OCI-M2 (cell line): ENCODE results near the gene THSD4.
"Not testable (repeated sequence)": the region's sequence is repeated elsewhere in the genome, so short reads cannot be mapped to it uniquely, and the experiment has no call there.

Experiments
- DNase-seq: peaks from one replicate; lab custom pipeline; 2025; ENCODE audit not compliant: unreplicated experiment; lab: John Stamatoyannopoulos, UW

THSD4 gene

DNA sequence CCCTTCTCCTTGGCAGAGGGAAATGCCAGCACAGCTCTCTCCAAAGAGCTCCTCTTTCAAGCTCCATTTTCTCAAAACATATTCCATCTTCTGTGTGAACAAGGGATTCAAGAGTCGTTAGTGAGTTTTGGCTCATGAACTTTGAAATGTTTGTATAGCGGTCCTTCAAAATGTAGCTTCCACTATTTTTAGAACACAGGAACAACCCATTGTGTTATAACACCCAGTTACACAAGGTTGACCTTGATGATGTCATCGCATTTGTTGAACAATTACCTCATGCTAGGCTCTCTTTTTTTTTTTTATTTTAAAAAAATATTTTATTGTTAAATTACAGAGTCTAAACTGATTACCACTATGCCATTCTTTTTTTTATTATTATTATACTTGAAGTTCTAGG is 251.7 kb downstream of the THSD4 start:
- no peak for DNase-seq

DNA sequence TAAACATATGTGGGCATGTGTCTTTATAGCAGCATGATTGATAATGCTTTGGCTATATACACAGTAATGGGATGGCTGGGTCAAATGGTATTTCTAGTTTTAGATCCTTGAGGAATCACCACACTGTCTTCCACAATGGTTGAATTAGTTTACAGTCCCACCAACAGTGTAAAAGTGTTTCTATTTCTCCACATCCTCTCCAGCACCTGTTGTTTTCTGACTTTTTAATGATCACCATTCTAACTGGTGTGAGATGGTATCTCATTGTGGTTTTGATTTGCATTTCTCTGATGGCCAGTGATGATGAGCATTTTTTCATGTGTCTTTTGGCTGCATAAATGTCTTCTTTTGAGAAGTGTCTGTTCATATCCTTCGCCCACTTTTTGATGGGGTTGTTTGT is 252.5 kb downstream of the THSD4 start:
- DNase-seq, result not testable (repeated sequence)

DNA sequence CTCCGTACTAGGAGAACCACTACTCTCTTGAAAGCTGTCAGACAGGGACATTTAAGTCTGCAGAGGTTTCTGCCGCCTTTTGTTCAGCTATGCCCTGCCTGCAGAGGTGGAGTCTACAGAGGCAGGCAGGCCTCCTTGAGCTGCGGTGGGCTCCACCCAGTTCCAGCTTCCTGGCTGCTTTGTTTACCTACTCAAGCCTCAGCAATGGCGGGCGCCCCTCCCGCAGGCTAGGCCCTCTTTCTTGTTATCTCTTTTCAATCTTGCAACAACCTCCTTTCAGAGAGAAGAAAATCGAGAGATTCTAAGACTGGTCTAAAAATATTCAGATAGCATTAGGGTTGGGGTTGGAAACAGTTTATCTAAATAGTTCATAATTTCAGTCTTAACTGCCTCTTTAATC is 257.5 kb downstream of the THSD4 start:
- not testable (repeated sequence) for DNase-seq

DNA sequence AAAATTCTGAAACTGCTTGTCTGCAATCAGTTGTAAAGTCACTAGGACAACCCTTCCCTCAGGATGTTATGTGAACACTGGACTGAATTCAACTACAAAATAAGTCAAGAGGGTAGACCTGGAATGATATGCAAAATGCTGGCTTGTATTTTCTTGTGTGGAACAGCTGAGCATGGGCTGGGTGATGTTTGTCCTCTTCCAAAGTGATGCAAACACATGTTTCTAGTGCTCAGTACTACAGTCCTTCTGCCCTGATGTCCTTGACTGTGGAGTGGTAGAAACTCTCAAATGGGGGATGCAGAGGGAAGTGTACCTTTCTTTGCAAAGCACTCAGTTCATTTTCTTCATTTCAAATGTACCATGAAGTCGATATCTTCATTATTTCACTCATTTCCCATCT is 258.6 kb downstream of the THSD4 start:
- no peak for DNase-seq

DNA sequence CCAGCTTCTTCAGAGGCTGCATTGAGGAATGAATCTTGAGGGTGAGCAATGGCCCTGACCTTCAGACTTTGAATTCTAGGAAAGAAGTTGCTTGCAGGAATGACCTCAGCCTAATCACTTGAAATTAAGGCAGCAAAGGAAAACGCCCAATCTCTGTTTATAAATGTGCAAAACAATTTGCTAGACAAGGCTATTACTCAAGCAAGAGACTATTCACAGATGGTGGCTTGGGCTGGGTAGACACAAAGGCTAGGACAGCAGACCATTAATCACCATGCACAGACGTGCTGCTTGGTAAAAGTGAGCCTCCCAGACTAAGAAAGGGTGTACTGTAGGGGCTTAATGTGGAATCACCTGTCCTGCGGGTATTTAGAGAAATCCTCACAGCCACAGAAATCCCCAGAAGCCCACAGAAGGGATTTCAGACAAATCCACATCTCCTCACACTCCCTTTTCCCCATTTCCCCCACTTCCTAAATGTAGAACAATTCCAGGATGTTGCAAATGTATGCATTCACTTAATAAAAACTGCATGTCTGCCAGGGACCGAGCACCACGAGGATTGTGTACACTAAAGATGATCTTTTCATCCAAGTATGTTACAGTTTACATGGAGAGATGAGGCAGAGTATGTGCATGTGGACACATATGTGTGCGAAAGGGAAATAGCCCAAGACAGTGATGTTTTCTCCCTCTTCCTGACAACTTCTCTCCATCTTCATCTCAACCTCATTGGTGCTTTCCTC is 259.5 kb downstream of the THSD4 start:
- no peak for DNase-seq

DNA sequence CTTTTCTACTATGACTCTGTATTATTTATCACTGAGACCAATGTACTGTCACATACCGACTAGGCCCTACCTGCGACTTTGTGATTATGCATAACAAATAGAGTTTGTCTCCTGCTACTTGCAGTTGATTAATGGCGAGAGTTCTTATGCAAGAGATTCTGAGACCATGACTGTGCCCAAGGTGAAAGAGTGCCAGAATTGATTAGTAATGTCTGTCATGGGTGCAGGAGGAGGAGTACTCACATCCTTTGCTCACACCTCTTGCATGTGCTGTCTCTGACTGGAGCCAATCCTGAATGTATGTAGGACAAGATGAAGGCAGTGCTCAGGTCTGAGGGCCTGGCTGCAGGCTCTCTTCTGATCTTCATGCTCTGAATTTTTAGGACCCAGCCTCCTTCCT is 260.7 kb downstream of the THSD4 start:
- no peak for DNase-seq

DNA sequence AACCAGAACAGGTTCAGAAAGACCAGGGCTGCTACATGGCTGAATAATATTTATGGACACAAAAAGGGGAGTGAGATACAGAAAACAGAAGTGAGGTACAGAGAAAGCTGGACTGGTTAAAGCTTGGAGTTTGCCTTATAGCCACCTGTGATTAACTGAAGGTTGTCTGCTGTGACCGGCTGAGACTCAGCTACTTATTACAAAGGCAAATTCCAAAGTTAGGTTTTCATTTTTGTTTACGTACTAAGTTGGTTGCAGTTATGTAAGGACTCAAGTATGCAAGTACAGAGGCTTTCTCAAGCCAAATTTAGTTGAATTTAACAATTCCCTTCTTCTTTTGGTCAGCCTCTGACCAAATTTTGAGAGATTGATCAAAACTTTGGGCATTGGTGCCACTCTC is 264.6 kb downstream of the THSD4 start:
- no peak for DNase-seq

DNA sequence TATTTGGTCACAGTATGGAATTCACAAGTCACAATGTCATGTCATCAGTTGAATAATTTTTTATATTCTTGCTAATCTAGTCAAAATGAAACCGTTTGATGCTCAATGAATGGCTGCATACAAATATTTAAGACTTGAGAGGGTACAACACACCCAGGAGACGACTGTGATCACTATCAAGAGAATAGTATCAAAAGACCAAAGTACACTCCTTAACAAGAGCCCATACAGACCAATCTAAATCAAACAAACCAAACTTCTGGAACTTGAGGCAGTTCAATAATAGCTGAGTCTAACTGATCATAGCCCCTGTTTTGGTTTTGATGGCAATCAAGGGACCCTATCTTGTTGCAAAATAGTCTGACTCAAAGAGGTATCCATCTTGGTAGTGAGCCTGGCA is 265.1 kb downstream of the THSD4 start:
- no peak for DNase-seq

DNA sequence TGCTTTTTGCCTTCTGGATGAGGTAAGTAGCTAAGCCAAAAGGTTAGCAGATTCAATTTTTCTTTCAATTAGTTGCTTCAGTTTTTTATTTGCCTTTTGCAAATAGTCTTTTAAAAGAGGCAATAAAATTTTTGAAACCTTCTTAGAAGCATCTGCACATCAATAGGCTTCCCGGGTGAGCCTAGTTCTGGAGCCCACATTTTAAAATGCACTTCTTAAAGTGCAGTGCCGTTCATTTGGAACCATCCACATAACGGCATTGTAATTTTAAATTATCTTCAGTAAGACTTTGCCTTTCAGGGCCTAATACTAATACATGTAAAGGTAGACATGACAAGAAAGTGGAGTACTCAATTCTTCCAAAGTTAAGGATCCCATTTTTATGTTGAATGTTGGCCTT is 269.2 kb downstream of the THSD4 start:
- DNase-seq, result no peak

DNA sequence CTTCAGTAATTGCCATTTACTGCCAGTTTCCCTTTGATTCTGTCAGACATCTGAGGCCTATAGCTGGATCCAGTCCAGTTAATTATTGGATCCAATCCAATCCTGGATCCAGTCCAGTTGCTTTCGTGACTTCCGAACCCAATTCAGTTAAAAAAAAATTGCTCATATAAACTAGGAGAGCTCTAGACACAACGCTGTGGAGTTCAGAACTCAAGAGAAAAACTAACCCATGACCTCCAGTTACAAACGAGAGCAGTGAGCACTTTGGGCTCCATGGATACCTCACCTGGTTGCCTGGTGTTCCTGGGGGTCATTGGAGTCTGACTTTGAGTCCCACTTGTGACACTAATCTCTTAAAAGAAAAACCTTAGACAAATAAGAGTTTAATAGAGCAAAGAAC is 269.8 kb downstream of the THSD4 start:
- DNase-seq, result no peak

DNA sequence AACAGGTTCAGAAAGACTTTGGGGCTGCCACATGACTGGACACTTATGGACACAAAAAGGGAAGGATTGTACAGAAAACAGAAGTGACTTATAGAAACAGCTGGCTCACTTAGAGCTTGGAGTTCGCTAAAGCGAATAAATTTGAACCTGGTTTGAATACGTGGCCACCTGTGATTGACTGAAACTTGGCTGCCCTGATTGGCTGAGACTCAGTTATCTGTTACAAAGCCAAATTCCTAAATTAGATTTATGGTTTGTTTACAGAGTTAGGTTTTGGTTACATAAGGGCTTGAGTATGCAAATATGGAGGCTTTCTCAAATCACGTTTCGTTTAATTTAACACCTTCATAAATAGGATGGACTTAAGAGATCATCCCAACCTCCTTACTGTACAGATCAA is 270.2 kb downstream of the THSD4 start:
- DNase-seq, result no peak

DNA sequence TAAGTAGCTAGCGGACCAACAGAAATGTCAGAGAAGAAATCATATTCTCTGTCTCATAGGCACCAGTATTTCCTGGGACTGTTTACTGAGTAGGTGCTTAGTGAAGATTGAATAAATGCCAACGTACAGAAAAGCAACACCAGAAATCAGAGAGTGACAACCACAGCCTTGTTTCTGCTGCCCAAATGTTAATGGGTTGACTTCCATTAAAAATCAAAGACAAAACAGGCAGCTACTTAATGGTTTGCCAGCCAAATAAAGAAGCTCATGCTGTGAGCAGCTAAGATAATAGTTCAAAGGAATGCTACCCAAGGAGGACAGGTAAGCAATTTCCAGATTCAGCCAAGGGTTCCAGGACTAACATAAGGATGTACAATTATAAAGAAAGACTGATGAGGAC is 270.7 kb downstream of the THSD4 start:
- no peak for DNase-seq

DNA sequence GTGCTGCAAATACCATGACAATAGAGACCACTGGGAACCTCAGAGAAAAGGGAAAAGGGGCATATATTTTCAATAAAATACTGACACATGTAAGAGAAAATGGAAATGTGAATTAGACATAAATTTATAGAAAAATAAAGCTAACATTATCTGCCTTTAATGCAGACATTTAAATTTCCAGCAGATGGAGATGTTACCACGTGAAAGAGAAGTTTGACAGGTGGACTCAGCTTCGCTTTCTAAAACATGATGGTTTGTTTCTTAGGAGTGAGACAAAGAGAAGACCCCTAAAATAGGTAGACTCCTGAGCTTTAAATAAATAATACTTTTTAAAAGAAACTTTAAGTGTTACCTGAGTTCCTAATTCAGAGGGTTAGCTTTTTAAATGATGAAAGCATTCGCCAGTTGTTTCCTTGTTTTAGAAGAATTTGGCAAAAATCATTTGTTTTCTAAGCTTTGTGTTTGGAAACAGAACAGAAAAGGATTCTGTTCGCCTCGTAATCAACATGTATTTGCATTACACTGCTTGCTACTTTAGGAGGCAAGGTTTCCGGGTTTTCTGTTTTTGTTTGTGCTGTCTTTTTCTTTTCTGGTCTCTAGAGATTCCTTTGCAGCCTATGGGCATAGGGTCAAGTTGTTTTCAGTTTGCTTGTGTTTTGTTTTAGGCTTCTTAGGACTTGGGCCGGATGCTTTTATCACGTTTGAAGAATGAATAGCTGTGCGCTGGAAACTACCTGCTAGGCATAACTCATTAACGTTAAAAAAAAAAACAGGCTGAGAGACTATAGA is 271.4 kb downstream of the THSD4 start:
- no peak for DNase-seq

DNA sequence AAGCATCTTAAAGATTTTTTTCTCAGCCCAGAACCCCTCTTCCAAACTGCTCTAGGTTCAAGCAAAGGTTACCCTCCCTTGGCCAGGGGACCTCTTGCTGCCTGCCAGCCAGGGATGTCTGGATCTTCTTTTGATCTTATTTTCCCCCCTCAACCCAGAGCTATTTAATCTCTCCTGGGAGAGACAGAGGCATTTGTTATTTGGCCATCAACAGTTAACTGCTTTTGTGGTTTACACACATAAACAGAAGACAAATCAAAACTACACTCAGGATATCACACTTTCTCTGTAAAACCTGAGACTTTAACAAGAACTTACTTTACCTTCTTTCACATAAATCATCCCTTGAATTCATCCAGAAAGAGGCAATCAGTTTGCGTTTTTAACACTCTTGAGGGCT is 272.5 kb downstream of the THSD4 start:
- no peak for DNase-seq

DNA sequence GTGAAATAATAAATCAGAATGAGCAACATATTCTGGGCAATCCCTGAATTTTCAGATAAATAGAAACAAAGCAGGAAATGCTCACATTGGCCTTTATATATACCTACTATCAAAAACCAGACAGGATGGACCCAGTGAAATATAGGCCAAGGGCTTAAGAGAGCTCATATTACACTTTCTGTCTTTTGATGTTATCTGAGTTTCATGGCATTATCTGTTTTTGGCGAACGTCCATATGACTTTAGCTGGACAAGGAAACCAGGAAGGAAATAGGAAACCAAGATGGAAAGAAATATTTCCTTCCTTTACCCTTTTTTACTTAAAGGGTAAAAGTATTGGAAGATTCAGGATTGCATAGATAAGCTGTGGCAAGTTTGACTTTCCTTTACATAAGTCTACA is 274.8 kb downstream of the THSD4 start:
- DNase-seq, result no peak

DNA sequence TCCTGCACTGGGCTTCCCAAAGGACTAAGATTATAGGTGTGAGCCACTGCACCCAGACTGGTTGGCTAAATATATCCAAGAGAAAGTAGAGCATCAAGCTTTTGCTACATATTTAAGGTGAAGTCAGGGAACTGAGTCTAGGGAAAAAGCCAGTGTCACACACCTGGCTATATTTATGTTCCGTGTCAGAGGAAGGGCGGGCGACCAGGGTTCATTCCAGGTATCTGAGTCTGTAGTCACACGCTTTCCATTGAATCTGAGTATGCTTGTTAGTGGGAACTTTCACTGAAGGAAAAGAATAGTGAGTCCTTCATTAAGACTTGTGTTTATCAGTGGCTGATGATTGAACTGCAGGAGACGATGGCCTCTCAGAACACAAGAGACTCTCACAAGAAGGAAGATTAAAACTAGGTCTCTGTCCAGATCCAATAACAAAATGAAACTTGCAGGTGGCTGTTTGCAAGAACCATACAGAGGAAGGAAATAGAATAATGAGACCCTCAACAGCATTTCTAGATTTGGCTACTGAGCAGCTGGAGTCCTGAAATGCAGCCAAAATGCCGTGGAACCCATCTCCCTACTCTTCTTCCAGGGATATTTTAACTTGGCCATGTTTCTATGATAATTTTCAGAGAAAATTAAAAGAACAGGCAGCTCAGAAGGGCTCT is 276.3 kb downstream of the THSD4 start:
- DNase-seq, result no peak

DNA sequence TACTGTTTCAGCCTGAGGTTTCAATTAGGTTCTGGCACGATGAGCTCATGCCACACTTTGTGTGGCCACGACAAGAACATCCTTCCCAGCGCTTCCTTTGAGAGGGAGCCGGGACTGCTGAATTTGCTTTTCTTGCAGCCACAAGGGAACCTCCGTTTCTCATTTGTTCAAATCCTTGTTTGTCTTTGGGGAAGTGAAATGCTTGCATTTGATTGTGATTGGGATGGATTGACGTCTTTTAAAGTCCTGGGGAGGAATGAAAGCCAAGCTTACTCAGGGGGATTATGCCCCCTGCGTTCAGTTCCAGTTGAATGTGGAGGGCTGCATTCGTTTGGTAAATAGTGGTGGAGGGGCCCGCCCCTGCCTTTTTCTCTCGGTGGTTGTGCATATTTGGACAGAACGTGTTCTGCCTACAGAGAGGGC is 277.6 kb downstream of the THSD4 start:
- DNase-seq, result no peak

DNA sequence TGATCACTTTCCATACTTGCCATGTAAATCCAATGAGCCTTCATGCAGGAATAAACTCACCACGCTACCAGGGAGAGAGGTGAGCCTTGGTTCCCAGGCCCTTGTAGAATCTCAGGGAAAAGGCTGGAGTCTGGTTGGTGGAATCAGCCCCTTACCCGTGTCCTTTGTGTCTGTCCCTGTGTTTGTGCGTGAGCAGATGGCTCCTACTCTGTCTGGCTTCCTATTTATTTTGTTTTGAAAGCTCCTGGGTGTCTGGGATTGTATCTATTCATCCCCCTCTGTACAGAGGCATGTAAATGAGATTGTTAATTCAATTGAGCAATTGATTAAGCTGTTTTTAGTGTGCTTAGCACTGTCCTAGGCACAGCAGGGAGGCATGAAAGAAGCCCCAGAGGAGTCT is 278.1 kb downstream of the THSD4 start:
- no peak for DNase-seq

DNA sequence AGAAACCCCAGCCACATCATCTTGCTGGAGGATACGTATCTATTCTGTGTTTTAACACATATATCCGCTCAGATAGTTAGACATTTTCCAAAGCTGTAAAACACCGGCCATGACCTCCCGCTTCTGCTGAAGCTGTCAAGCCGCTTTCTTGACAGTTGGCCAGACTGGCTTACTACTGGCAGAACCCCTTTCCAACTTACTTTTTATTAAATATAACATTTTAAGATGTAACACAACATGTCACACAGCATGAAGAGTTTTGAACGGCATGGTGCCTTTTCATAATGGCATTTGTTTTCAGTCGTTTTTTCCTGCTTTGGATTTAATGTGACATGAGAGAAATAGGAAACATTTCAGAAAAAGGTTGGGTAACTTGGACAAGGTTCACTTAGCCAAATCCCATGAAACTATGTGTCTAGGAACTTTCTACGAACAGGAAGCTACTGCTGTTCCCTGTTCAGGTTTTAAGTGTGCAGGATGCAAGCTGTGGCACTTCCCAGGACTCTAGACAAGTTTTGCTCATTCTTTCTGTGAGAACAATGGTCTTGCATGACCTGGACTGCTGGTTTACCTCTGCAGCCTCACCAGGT is 281.4 kb downstream of the THSD4 start:
- no peak for DNase-seq

DNA sequence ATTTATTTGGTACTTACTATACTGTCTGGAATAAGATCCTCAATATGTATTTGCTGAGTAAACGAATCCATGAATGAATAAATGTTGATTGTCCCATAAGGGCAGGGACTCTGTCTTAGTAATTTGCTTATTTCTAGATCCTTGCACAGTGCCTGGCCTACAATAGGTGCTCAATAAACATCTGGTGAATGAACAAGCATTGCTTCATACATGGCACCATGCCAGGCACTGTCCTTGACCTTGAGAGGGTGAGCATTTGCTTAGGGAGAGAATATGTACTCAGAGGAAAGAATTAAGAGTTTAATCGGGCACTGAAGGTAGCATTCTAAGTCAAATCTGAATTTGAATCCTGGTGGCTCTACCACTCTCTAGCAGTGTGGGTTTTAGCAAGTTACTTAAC is 282.1 kb downstream of the THSD4 start:
- no peak for DNase-seq

DNA sequence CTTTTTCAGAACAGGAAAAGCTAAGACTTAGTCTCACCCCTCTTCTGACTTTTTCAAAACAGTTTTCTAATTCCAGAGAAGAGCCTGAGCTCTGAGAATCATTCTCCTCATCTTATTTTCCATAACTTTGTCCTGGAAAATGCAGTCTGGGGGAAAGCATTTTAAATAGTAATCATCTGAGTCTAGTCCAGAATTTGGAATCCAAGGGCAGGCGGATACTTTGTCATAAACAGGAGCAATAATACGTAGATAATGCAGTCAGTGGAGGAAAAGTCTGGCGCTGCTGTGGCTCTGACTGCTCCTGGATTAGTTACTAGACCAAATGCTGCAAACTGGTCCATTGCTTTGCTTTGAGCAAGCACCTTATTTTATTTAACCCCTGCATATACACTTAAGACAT is 285.0 kb downstream of the THSD4 start:
- no peak for DNase-seq

DNA sequence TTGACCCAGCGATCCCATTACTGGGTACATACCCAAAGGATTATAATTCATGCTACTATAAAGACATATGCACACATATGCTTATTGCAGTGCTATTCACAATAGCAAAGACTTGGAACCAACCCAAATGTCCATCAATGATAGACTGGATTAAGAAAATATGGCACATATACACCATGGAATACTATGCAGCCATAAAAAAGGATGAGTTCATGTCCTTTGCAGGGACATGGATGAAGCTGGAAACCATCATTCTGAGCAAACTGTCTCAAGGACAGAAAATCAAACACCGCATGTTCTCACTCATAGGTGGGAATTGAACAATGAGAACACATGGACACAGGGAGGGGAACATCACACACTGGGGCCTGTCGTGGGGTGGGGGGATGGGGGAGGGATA is 286.5 kb downstream of the THSD4 start:
- not testable (repeated sequence) for DNase-seq
